ENCODE data around the gene CASP3. TPM values are rescaled to one million over a fixed set of nuclear protein-coding genes. Genes with fewer than 3 reads are reported as not detected.

Gene CASP3
- total RNA-seq, 1 donor from 2014 or later: 12.1 TPM

GRCh38 chr4:184671101-184671500, 21.9 kb upstream of the CASP3 start:
- Histone ChIP-seq H3K36me3 (peaks cover 82% of the 10 kb centered on the region), H3K4me1 (no peaks in the 10 kb centered on the region), H3K9me3 (replicated peaks) (no peaks in the 10 kb centered on the region), H3K27me3 (ENCODE audit: low read depth) (no peaks in the 10 kb centered on the region), H3K4me3 (no peak overlapping the region), H3K27ac (replicated peaks) (no peak overlapping the region)
- no peak for TF ChIP-seq CTCF (IDR thresholded peaks at IDR 0.05; ENCODE audit: borderline replicate concordance)
- intact Hi-C loops (cut with micrococcal nuclease): no loop called here
- no peak for DNase-seq

- Histone ChIP-seq H3K9me3 (replicated peaks) (no peaks in the 10 kb centered on the region), H3K4me1 (no peaks in the 10 kb centered on the region), H3K27ac (replicated peaks) (no peak overlapping the region), H3K4me3 (no peak overlapping the region), H3K36me3 (peaks cover 72% of the 10 kb centered on the region), H3K27me3 (ENCODE audit: low read depth) (no peaks in the 10 kb centered on the region)
- intact Hi-C loops (cut with micrococcal nuclease): no loop called here
- no peak for TF ChIP-seq CTCF (IDR thresholded peaks at IDR 0.05; ENCODE audit: borderline replicate concordance)
- DNase-seq: no peak
These were observed 20.0 kb upstream of the CASP3 start for GRCh38 chr4:184669251-184669650.

- Histone ChIP-seq H3K4me3 (no peak overlapping the region), H3K27ac (replicated peaks) (no peak overlapping the region), H3K36me3 (peaks cover 66% of the 10 kb centered on the region), H3K4me1 (no peaks in the 10 kb centered on the region), H3K9me3 (replicated peaks) (no peaks in the 10 kb centered on the region), H3K27me3 (ENCODE audit: low read depth) (no peaks in the 10 kb centered on the region)
- no peak for DNase-seq
- intact Hi-C loops (cut with micrococcal nuclease): no loop called here
- no peak for TF ChIP-seq CTCF (IDR thresholded peaks at IDR 0.05; ENCODE audit: borderline replicate concordance)
These were observed 19.4 kb upstream of the CASP3 start for GRCh38 chr4:184668511-184669114.

- Histone ChIP-seq H3K4me3 (no peak overlapping the region), H3K9me3 (replicated peaks) (no peaks in the 10 kb centered on the region), H3K27ac (replicated peaks) (no peak overlapping the region), H3K4me1 (no peaks in the 10 kb centered on the region), H3K36me3 (peaks cover 61% of the 10 kb centered on the region), H3K27me3 (ENCODE audit: low read depth) (no peaks in the 10 kb centered on the region)
- intact Hi-C loops (cut with micrococcal nuclease): no loop called here
- DNase-seq: no peak
- TF ChIP-seq CTCF (IDR thresholded peaks at IDR 0.05; ENCODE audit: borderline replicate concordance): no peak
These were observed 18.8 kb upstream of the CASP3 start for GRCh38 chr4:184668096-184668495.

GRCh38 chr4:184666670-184667069, 17.4 kb upstream of the CASP3 start:
- Histone ChIP-seq H3K36me3 (peaks cover 49% of the 10 kb centered on the region), H3K4me1 (peaks cover 11% of the 10 kb centered on the region), H3K27me3 (ENCODE audit: low read depth) (no peaks in the 10 kb centered on the region), H3K9me3 (replicated peaks) (no peaks in the 10 kb centered on the region), H3K4me3 (no peak overlapping the region), H3K27ac (replicated peaks) (no peak overlapping the region)
- TF ChIP-seq CTCF (IDR thresholded peaks at IDR 0.05; ENCODE audit: borderline replicate concordance): no peak
- no peak for DNase-seq
- intact Hi-C loops (cut with micrococcal nuclease): no loop called here
